B cell (primary cell): ENCODE measurements around the gene NOSTRIN. TPM values are rescaled to one million over a fixed set of nuclear protein-coding genes. Genes with fewer than 3 reads are reported as not detected.

Experiments used
- ATAC-seq: fragments of 200-7000 bp; cut with Tn5 transposase; one replicate; pipeline ENCODE4 v1.10.0; 2021; ENCODE audit warnings: low read depth, mild to moderate bottlenecking, moderate number of reproducible peaks, moderate library complexity
- CTCF ChIA-PET: fragments of 350-600 bp; sonication (Branson Sonifier 250); formaldehyde crosslinking; loops from one replicate; lab custom pipeline; 2021; ENCODE audit warnings: antibody characterized with exemption, inconsistent platforms; lab: Charles Lee
- POLR2A ChIA-PET: fragments of 350-600 bp; sonication (Branson Sonifier 250); formaldehyde crosslinking; loops from one replicate; lab custom pipeline; 2021; ENCODE audit warnings: antibody characterized with exemption; lab: Charles Lee
- DNase-seq: peaks from one replicate; pipeline ENCODE4 v3.0.0; 2013
- H2AFZ ChIP-seq: 2 replicates; pipeline ENCODE4 v1.6.1; 2012; ENCODE audit warnings: mild to moderate bottlenecking, low read depth, low read length; ENCODE audit not compliant: insufficient read depth, poor library complexity, severe bottlenecking
- H3K27ac ChIP-seq, 2 donors: 1 replicate in 1 of 2; 2 replicates in 1 of 2; pipeline ENCODE4 v1.5.1; 2012 to 2013; ENCODE audit warnings: low read length in 2 of 2, mild to moderate bottlenecking in 2 of 2, moderate library complexity in 1 of 2
- H3K27me3 ChIP-seq, 4 experiments: fragments of 200-600 bp in 1 of 4; sonication (generic) in 1 of 4; replicated peaks in 1 of 4; 1 replicate in 2 of 4; 2 replicates in 2 of 4; pipeline versions ENCODE4 v1.6.1 to v1.7.0; 2013 to 2016; ENCODE audit warnings: low read length in 3 of 4, mild to moderate bottlenecking in 2 of 4, mixed read lengths in 1 of 4, moderate library complexity in 1 of 4; ENCODE audit not compliant: insufficient read depth in 4 of 4, control insufficient read depth in 3 of 4; ENCODE audit errors: control extremely low read depth in 1 of 4
- H3K36me3 ChIP-seq, 2 experiments: replicated peaks in 1 of 2; 1 replicate in 1 of 2; 2 replicates in 1 of 2; pipeline versions ENCODE4 v1.6.1 to v1.7.1; 2013; ENCODE audit warnings: low read length in 1 of 2; ENCODE audit not compliant: insufficient read depth in 2 of 2, control insufficient read depth in 1 of 2; ENCODE audit errors: control extremely low read depth in 1 of 2, extremely low read depth in 1 of 2
- H3K4me1 ChIP-seq, 2 donors: fragments of 200-600 bp in 1 of 2; sonication (generic) in 1 of 2; 1 replicate in 1 of 2; 2 replicates in 1 of 2; pipeline versions ENCODE4 v1.5.1 to v1.6.1; 2013 to 2017; ENCODE audit warnings: low read length in 2 of 2; ENCODE audit not compliant: control insufficient read depth in 2 of 2, insufficient read depth in 2 of 2
- H3K4me2 ChIP-seq: replicated peaks from 2 replicates; pipeline ENCODE3; 2012; ENCODE audit warnings: mild to moderate bottlenecking, low read depth, low read length; ENCODE audit not compliant: poor library complexity, severe bottlenecking
- H3K4me3 ChIP-seq, 5 experiments: fragments of 200-600 bp in 1 of 5; sonication (generic) in 1 of 5; 1 replicate in 3 of 5; 2 replicates in 2 of 5; pipeline versions ENCODE4 v1.5.1 to v1.7.0; 2011 to 2016; ENCODE audit warnings: low read length in 4 of 5, mild to moderate bottlenecking in 4 of 5, low read depth in 2 of 5, control low read depth in 1 of 5, moderate library complexity in 1 of 5; ENCODE audit not compliant: insufficient read depth in 1 of 5; ENCODE audit errors: control extremely low read depth in 1 of 5, extremely low read depth in 1 of 5
- H3K79me2 ChIP-seq: fragments of 200-600 bp; sonication (generic); one replicate; pipeline ENCODE4 v1.6.0; 2016; ENCODE audit warnings: low read length; ENCODE audit not compliant: control insufficient read depth, insufficient read depth
- H3K9ac ChIP-seq: fragments of 200-600 bp; sonication (generic); 2 replicates; pipeline ENCODE4 v1.6.1; 2017; ENCODE audit warnings: mild to moderate bottlenecking, low read length, moderate library complexity
- H3K9me3 ChIP-seq, 3 donors: one replicate each; pipeline versions ENCODE4 v1.6.1 to v1.7.1; 2013; ENCODE audit warnings: low read length in 2 of 3; ENCODE audit not compliant: control insufficient read depth in 2 of 3, insufficient read depth in 1 of 3; ENCODE audit errors: control extremely low read depth in 1 of 3
- H4K20me1 ChIP-seq: 2 replicates; pipeline ENCODE4 v1.6.0; 2012; ENCODE audit warnings: mild to moderate bottlenecking, low read length; ENCODE audit not compliant: insufficient read depth, control insufficient read depth, poor library complexity, severe bottlenecking
- H3K27ac Mint-ChIP-seq: one replicate; pipeline ENCODE4 v1.8.0; 2021; ENCODE audit warnings: mixed read lengths
- H3K27me3 Mint-ChIP-seq: one replicate; pipeline ENCODE4 v1.8.0; 2021; ENCODE audit warnings: mixed read lengths
- H3K4me1 Mint-ChIP-seq: one replicate; pipeline ENCODE4 v1.8.0; 2021; ENCODE audit warnings: mixed read lengths
- H3K4me3 Mint-ChIP-seq: one replicate; pipeline ENCODE4 v1.8.0; 2021; ENCODE audit warnings: mixed read lengths
- H3K9me3 Mint-ChIP-seq: one replicate; pipeline ENCODE4 v1.8.0; 2022; ENCODE audit warnings: mixed read lengths; ENCODE audit not compliant: insufficient read depth
- CTCF ChIP-seq: fragments of 200-600 bp; IDR thresholded peaks from one replicate; pipeline ENCODE4 v1.8.0; 2022; ENCODE audit warnings: antibody characterized with exemption, mild to moderate bottlenecking
- EZH2 ChIP-seq: IDR thresholded peaks from 2 replicates; pipeline ENCODE4 v1.6.1; 2012; ENCODE audit warnings: borderline replicate concordance, low read depth, mild to moderate bottlenecking, moderate library complexity, low read length; ENCODE audit not compliant: insufficient read depth, poor library complexity, severe bottlenecking
- WGBS: methylation state at CpG from one replicate; pipeline ENCODE4 v1.1.5; 2013; ENCODE audit warnings: missing lambda C conversion rate; ENCODE audit not compliant: insufficient coverage; 5-methylcytosine and 5-hydroxymethylcytosine counted together
- intact Hi-C: fragments of 100-400 bp; cut with micrococcal nuclease; formaldehyde crosslinking; loops from one replicate; pipeline ENCODE4 v1.10.0; 2022
- polyA plus RNA-seq: library from polyadenylated mRNA; depleted of rRNA; stranded (reverse); fragments of >200 nt; gene quantifications from 2 replicates; pipeline ENCODE4 v1.2.3, GENCODE V29; 2012
- total RNA-seq, 2 donors: library from RNA; stranded (reverse); fragments of 120-200 nt in 1 of 2; gene quantifications; 1 replicate in 1 of 2; 2 replicates in 1 of 2; pipeline versions ENCODE4 v1.2.3 to v1.2.4, GENCODE V29; 2013 to 2022

NOSTRIN gene
- total and polyA plus RNA-seq, 2 donors (not counting 1 experiment from before 2014, with no cell fraction given) = not detected

- Histone ChIP-seq H3K27ac (no peak overlapping the region), H3K9me3 (no peaks in the 10 kb centered on the region), H3K36me3 (no peaks in the 10 kb centered on the region), H3K79me2 (no peaks in the 10 kb centered on the region), H3K4me3 (no peak overlapping the region), H3K4me2 (no peak overlapping the region), H3K27me3 (no peaks in the 10 kb centered on the region), H4K20me1 (no peaks in the 10 kb centered on the region), H2AFZ (no peak overlapping the region), H3K9ac (no peak overlapping the region), H3K4me1 (no peaks in the 10 kb centered on the region)
- DNase-seq = no peak
- Mint-ChIP-seq H3K27ac (no peak overlapping the region), H3K4me3 (no peak overlapping the region), H3K27me3 (peaks cover 24% of the 10 kb centered on the region), H3K4me1 (no peaks in the 10 kb centered on the region), H3K9me3 (no peaks in the 10 kb centered on the region)
- intact Hi-C loops = no loop called here
- no peak for ATAC-seq
- TF ChIP-seq CTCF (no peak), EZH2 (no peak)
- CTCF ChIA-PET = no interaction called here
- no CpG with 5 or more reads among the region's 2 CpGs for WGBS
- POLR2A ChIA-PET = no interaction called here
Observed at GRCh38 chr2:168903888-168904287, 101.5 kb downstream of the NOSTRIN start.

- no peak for DNase-seq
- no peaks in the 10 kb centered on the region for H3K27me3 ChIP-seq
- no peaks in the 10 kb centered on the region for H3K36me3 ChIP-seq
- TF ChIP-seq CTCF (no peak), EZH2 (no peak)
- no peak overlapping the region for H3K27ac ChIP-seq
- no peak overlapping the region for H3K4me3 ChIP-seq
- ChIA-PET POLR2A (no interaction called here), CTCF (no interaction called here)
- intact Hi-C loops = no loop called here
- no peak overlapping the region for H3K4me2 ChIP-seq
- no peaks in the 10 kb centered on the region for H4K20me1 ChIP-seq
- Mint-ChIP-seq H3K4me3 (no peak overlapping the region), H3K4me1 (no peaks in the 10 kb centered on the region), H3K27ac (no peak overlapping the region), H3K27me3 (peaks cover 24% of the 10 kb centered on the region), H3K9me3 (no peaks in the 10 kb centered on the region)
- ATAC-seq = no peak
- H3K4me1 ChIP-seq = no peaks in the 10 kb centered on the region
- H3K9ac ChIP-seq = no peak overlapping the region
- no peaks in the 10 kb centered on the region for H3K79me2 ChIP-seq
- WGBS = 100% methylated on average over 2 of the region's 3 CpGs
- H3K9me3 ChIP-seq = no peaks in the 10 kb centered on the region
- H2AFZ ChIP-seq = no peak overlapping the region
Observed at GRCh38 chr2:168904358-168904757, 101.9 kb downstream of the NOSTRIN start.
